Panc1 (cell line): ENCODE results near the gene FGGY. TPM values are rescaled to one million over a fixed set of nuclear protein-coding genes. Genes with fewer than 3 reads are reported as not detected.

Experiments
- ATAC-seq: fragments of 200-7000 bp; cut with Tn5 transposase; 2 replicates; pipeline ENCODE4 v1.9.1; 2020; ENCODE audit warnings: mild to moderate bottlenecking, moderate library complexity
- BruUV-seq: library from RNA; stranded (reverse); fragments of 400-500 nt; replicated peaks from 2 replicates; lab custom pipeline; 2021; lab: Mats Ljungman, UMichigan
- CTCF ChIA-PET: fragments of 300-600 bp; sonication (Branson Sonifier 250); formaldehyde crosslinking; loops from one replicate; lab custom pipeline; 2022; ENCODE audit warnings: antibody characterized with exemption; lab: Charles Lee
- POLR2A ChIA-PET: fragments of 300-600 bp; sonication (Branson Sonifier 250); formaldehyde crosslinking; loops from one replicate; lab custom pipeline; 2022; ENCODE audit warnings: antibody characterized with exemption; lab: Charles Lee
- DNase-seq: peaks from one replicate; pipeline ENCODE4 v3.0.0-alpha.2; 2010; ENCODE audit warnings: low read depth, low spot score
- H3K27ac ChIP-seq: 2 replicates; pipeline ENCODE4 v1.5.1; 2011; ENCODE audit warnings: mild to moderate bottlenecking, low read length, inconsistent platforms
- H3K27me3 ChIP-seq: fragments of 200-500 bp; sonication (Bioruptor generic); 2 replicates; pipeline ENCODE4 v1.6.0; 2014; ENCODE audit warnings: low read length, inconsistent platforms; ENCODE audit not compliant: control insufficient read depth, insufficient read depth
- H3K36me3 ChIP-seq: fragments of 200-500 bp; sonication (Bioruptor generic); 2 replicates; pipeline ENCODE4 v1.5.1; 2014; ENCODE audit warnings: inconsistent platforms, mild to moderate bottlenecking, low read length, moderate library complexity; ENCODE audit not compliant: control insufficient read depth, insufficient read depth
- H3K4me1 ChIP-seq: 2 replicates; pipeline ENCODE4 v1.5.1; 2011; ENCODE audit warnings: inconsistent platforms, mild to moderate bottlenecking, low read length, moderate library complexity; ENCODE audit not compliant: control insufficient read depth, insufficient read depth
- H3K4me3 ChIP-seq, 2 experiments: 2 replicates each; pipeline ENCODE4 v1.5.1; 2011 to 2012; ENCODE audit warnings: low read depth in 2 of 2, low read length in 2 of 2, mild to moderate bottlenecking in 2 of 2, inconsistent platforms in 1 of 2, moderate library complexity in 1 of 2
- H3K9me3 ChIP-seq: fragments of 200-500 bp; sonication (Bioruptor generic); 2 replicates; pipeline ENCODE4 v1.5.1; 2014; ENCODE audit warnings: low read depth, mild to moderate bottlenecking, inconsistent platforms, low read length, moderate library complexity; ENCODE audit not compliant: control insufficient read depth, insufficient read depth
- CTCF ChIP-seq: fragments of 450-650 bp; IDR thresholded peaks from 2 replicates; pipeline ENCODE4 v1.5.1; 2017; ENCODE audit warnings: mild to moderate bottlenecking
- POLR2AphosphoS5 ChIP-seq: IDR thresholded peaks from 2 replicates; pipeline ENCODE4 v1.6.1; 2012; ENCODE audit warnings: mild to moderate bottlenecking, low read depth, low read length, moderate library complexity
- SIN3A ChIP-seq: IDR thresholded peaks from 2 replicates; pipeline ENCODE4 v1.6.1; 2012; ENCODE audit warnings: low read depth, mild to moderate bottlenecking, low read length, moderate library complexity, borderline replicate concordance; ENCODE audit not compliant: insufficient read depth
- TCF7L2 ChIP-seq: IDR thresholded peaks from 2 replicates; pipeline ENCODE4 v1.6.1; 2011; ENCODE audit warnings: mild to moderate bottlenecking, low read depth, low read length, inconsistent platforms
- in situ Hi-C: cut with HindIII; loops from 2 replicates; pipeline ENCODE4 v1.10.0; 2016; ENCODE audit warnings: low sequenced_read_pairs, low pct_unique_long_range_greater_than_20kb
- intact Hi-C: fragments of 100-400 bp; cut with micrococcal nuclease; formaldehyde crosslinking; loops from one replicate; pipeline ENCODE4 v1.10.0; 2022; ENCODE audit not compliant: unreplicated experiment
- total RNA-seq: library from RNA; stranded (reverse); gene quantifications from one replicate; pipeline ENCODE4 v1.2.1, GENCODE V29; 2021; ENCODE audit not compliant: unreplicated experiment
- TF ChIP-seq, protein P1 (sequence below), 2 experiments: IDR thresholded peaks; 2 replicates each; pipeline ENCODE4 v1.6.1; 2011 to 2012; ENCODE audit warnings: low read depth in 2 of 2, control low read depth in 1 of 2, low read length in 1 of 2, mild to moderate bottlenecking in 1 of 2, moderate library complexity in 1 of 2; ENCODE audit not compliant: insufficient read depth in 1 of 2

The FGGY gene
- total RNA-seq, 1 experiment from 2014 or later: 15.5 TPM

DNA sequence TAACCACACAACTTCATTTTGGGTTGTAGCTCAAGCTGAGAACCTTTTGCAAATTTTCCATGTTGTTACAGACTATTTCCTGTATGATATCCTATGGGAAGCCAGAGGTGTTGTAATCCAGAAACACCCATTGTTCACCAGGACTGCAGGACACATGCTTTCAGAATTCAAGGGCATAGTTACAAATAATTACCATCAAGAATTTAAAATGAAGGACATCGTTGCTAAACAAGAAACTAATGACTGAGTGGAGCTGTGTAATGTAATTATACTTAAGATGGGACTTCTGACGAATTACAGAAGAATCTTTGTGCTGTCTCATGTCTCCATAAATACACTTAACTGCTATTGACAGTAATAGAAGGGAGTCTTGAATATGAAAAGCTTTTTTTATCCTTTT is 470.2 kb downstream of the FGGY start:
- ATAC-seq (no peak), DNase-seq (no peak)
- Histone ChIP-seq H3K36me3 (no peaks in the 10 kb centered on the region), H3K27me3 (no peaks in the 10 kb centered on the region), H3K27ac (no peak overlapping the region), H3K9me3 (no peaks in the 10 kb centered on the region), H3K4me3 (no peak overlapping the region), H3K4me1 (no peaks in the 10 kb centered on the region)
- in situ Hi-C loops (no loop called here), intact Hi-C loops (no loop called here)
- CTCF ChIA-PET: no interaction called here
- TF ChIP-seq CTCF: no peak
- TF ChIP-seq, protein P1, sequence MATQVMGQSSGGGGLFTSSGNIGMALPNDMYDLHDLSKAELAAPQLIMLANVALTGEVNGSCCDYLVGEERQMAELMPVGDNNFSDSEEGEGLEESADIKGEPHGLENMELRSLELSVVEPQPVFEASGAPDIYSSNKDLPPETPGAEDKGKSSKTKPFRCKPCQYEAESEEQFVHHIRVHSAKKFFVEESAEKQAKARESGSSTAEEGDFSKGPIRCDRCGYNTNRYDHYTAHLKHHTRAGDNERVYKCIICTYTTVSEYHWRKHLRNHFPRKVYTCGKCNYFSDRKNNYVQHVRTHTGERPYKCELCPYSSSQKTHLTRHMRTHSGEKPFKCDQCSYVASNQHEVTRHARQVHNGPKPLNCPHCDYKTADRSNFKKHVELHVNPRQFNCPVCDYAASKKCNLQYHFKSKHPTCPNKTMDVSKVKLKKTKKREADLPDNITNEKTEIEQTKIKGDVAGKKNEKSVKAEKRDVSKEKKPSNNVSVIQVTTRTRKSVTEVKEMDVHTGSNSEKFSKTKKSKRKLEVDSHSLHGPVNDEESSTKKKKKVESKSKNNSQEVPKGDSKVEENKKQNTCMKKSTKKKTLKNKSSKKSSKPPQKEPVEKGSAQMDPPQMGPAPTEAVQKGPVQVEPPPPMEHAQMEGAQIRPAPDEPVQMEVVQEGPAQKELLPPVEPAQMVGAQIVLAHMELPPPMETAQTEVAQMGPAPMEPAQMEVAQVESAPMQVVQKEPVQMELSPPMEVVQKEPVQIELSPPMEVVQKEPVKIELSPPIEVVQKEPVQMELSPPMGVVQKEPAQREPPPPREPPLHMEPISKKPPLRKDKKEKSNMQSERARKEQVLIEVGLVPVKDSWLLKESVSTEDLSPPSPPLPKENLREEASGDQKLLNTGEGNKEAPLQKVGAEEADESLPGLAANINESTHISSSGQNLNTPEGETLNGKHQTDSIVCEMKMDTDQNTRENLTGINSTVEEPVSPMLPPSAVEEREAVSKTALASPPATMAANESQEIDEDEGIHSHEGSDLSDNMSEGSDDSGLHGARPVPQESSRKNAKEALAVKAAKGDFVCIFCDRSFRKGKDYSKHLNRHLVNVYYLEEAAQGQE (IDR thresholded peaks at IDR 0.05; ENCODE audit: insufficient read depth in 1 of 2, low read depth in 2 of 2, low read length in 1 of 2): no peak
- POLR2A ChIA-PET: no interaction called here
- no TSS peak for BruUV-seq

- Histone ChIP-seq H3K27ac (no peak overlapping the region), H3K4me3 (no peak overlapping the region), H3K27me3 (no peaks in the 10 kb centered on the region), H3K36me3 (no peaks in the 10 kb centered on the region), H3K4me1 (no peaks in the 10 kb centered on the region), H3K9me3 (no peaks in the 10 kb centered on the region)
- no TSS peak for BruUV-seq
- DNase-seq: no peak
- TF ChIP-seq SIN3A (no peak), TCF7L2 (no peak), POLR2AphosphoS5 (no peak), CTCF (no peak)
- TF ChIP-seq, protein P1 (IDR thresholded peaks at IDR 0.05; ENCODE audit: insufficient read depth in 1 of 2, low read depth in 2 of 2, low read length in 1 of 2): no peak
- POLR2A ChIA-PET: no interaction called here
- ATAC-seq: no peak
- in situ Hi-C loops (no loop called here), intact Hi-C loops (no loop called here)
- CTCF ChIA-PET: no interaction called here
These were observed 472.2 kb downstream of the FGGY start for GRCh38 chr1:59768792-59769735.
